HS-5 (cell line): ENCODE data around the gene CDK5R2.
A peak's percentile ranks its signal among the peaks of the same experiment; 100 is the strongest.

Experiments
- DNase-seq: peaks from one replicate; pipeline ENCODE4 v3.0.0-alpha.2; 2012; ENCODE audit warnings: low read depth

The CDK5R2 gene

GRCh38 chr2:218988164-218988563 is 28.7 kb downstream of the CDK5R2 start:
- DNase-seq, result no peak

DNA sequence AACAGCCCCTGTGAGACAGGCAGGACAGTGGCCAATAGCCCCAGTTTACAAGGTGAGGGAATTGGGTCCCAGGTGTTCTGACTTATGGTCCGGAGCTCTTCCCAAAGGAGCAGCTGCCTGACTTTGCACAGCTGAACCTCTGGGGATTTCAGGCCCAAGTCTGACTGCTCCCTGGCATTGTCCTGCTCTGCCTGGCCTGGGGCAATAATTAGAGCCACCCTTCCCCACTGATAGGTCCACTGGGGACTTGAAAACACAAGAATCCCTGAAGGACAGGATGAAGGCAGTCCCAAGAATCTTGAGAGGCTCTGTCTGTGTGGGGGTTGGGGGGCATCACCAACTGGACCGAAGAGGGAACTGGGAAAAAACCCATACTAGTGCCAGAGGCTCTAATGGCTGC is 29.2 kb downstream of the CDK5R2 start:
- no peak for DNase-seq

- no peak for DNase-seq
These were observed 30.6 kb downstream of the CDK5R2 start for GRCh38 chr2:218990052-218990451.

- no peak for DNase-seq
These were observed 31.1 kb downstream of the CDK5R2 start for GRCh38 chr2:218990612-218991011.

GRCh38 chr2:218991674-218992168 is 32.3 kb downstream of the CDK5R2 start:
- DNase-seq, result no peak

- DNase-seq, result no peak
These were observed 32.7 kb downstream of the CDK5R2 start for GRCh38 chr2:218992196-218992595.

- DNase-seq, result no peak
These were observed 33.4 kb downstream of the CDK5R2 start for GRCh38 chr2:218992703-218993344.

- DNase-seq, result no peak
These were observed 34.2 kb downstream of the CDK5R2 start, which contains the start of gene CRYBA2 for GRCh38 chr2:218993345-218994315. TSS of gene CRYBA2 (minus strand) at chr2:218993422. CDS start at chr2:218993176, 246 bp downstream.

DNA sequence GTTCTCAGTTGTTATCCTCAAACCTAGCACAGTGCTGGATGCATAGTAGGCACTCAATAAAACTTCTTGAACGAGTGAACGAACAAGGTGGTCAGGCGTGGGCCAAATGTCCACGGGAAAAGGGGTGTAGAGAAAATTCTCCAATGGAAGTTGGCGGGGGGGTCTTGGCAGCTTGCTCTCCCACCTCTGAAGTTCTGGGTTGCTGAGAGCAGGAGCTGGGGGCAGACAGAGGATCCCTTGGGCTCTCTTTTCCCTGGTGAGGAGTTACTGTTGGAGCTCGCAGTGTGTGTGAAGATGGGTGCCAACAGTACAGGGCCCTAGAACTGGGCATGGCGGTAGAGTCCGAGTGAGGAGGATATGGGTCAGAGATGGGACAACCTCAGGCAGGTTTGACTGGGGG is 36.1 kb downstream of the CDK5R2 start:
- DNase-seq, result no peak

- DNase-seq, result peak; percentile 41
These were observed 36.7 kb downstream of the CDK5R2 start for GRCh38 chr2:218995972-218996711.

DNA sequence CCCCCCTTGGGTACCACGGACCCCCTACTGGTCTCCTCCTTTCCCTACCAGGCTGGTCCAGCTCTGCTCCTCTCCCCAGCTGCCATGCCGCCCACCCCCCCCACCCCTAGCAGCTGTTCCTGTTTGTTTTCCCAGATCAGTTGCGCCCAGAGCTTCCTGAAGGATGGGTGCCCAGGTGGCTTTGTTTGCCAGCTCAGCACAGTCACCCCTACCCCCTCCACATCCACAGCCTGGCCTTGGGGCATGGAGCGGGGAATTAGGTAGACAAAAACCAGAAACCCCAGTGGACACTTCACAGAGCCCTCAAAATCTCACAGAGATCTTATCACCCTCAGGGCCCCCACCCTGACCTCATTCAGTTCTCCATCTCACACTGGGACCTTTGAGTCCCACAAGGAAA is 37.5 kb downstream of the CDK5R2 start:
- no peak for DNase-seq

GRCh38 chr2:218997731-218998130 is 38.3 kb downstream of the CDK5R2 start:
- no peak for DNase-seq

DNA sequence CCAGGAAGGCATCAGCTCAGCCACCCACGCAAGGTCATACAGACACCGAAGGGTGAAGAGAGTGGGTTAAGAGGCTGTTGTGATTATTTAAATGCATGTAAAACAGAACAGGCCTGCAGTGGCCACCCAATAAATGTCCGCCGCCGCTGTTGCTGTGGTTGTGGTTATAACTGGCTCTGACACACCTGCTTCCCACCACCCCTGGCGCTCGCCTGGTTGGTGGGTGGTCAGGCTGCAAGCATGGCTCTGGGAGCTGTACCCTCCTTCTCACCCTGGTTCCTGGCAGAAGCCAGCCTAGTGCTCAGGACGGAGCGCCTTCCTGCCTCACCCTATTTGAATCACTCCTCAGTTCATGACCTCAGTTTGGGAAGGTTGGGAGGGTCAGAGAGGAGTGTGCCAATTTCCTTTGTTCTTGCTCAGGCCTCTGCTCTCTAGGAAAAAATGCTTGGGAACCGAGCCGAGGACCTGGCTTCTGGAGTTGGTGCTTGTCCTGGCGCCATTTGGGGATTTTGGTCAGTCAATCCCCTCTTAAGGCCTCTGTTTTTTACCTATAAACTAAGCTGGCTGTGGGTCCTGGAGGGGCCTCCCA is 39.0 kb downstream of the CDK5R2 start:
- DNase-seq, result no peak

DNA sequence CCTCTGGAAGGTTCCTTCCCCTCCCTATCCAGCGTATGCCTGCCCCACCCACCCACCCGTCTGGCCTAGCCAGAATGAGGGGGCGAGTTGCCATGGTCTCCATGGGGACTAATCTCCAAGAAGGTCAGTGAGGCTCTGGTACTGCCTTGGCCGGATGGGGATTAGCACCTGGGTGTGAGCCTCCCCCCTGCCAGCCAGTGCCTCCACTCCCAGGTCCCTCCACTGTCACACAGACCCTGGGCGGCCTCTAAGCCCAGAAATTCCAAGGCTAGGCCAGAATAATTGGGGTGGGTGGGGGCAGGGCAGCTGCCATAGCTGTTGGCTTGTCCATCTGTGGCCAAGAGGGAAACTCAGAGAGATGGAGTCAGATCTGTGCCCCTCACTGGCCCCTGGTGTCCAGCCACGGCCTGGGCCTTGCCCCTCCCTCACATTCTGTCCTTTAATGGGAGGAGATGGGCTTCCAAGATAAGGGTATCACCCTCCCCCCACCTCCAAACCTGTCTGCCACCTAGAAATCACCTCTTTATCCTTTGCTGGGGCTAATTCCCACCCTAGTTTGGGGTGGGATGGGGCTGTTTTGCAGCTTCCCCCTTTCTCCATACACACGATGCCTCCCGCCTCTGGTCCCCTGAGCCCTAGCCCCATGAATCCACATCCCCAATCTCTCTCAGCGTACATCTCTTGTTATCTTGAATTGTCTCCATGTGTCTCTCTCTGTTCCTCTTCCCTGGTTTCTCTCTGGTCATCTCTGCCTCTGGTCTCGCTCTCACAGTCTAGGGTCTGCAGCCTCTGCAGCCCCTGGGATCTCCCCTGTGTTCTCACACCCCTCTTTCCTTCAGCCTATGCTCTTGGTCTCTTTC is 39.8 kb downstream of the CDK5R2 start:
- no peak for DNase-seq

DNA sequence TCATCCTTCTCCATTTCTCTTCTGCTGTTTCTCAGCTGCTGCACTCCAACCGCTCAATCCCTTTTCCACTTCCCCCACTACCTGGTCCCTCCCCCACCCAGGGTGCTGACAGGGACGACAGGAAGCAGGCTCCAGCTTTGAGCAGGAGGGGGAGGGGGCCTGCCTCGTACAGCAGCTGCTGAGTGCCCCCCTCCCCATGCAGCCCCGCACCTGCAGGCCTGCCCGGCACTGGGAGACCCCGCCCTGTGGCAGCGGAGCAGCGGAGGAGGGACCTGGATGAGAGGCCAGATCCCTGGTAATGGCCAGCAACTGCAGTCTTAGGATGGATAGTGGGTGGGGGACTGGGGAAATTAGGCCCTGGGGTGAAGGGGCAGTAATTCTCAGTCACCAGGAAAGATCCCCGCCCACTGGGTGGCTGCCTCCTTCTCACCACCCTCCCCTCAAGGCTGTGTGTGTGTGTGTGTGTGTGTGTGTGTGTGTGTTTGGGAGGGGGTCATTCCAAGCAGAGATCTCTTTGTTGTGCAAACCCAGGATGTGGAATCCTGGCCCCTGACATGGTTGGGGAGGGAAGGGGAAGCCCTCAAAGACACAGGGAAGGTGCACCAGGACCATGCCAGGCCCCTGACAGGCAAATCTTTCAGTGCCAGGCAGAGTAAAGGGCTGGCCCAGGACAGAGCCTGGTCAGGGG is 40.6 kb downstream of the CDK5R2 start:
- DNase-seq, result no peak

- DNase-seq, result no peak
These were observed 41.1 kb downstream of the CDK5R2 start for GRCh38 chr2:219000569-219000960.

DNA sequence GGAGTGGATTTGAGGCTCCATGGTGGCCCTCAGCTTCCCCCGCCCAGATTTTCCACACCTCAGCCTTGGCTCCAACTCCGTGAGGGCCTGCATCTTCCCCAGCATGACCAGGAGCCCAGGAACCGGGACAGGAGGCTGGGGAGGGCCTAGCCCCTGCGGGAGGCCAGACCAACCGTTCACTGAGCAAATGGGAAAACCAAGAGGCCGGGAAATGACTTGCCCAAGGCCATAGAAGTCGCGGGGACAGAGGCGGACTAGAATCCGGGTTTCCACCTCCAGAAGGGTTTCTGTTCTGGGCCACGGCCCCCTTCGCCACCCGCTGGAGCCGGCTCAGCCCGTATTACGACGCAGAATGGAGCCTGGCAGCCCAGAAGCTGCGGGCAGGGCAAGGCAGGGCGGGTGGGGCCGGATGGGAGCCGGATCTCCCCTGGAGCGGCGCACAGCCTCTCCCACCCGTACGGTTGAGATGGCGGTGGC is 41.7 kb downstream of the CDK5R2 start:
- DNase-seq, result no peak

DNA sequence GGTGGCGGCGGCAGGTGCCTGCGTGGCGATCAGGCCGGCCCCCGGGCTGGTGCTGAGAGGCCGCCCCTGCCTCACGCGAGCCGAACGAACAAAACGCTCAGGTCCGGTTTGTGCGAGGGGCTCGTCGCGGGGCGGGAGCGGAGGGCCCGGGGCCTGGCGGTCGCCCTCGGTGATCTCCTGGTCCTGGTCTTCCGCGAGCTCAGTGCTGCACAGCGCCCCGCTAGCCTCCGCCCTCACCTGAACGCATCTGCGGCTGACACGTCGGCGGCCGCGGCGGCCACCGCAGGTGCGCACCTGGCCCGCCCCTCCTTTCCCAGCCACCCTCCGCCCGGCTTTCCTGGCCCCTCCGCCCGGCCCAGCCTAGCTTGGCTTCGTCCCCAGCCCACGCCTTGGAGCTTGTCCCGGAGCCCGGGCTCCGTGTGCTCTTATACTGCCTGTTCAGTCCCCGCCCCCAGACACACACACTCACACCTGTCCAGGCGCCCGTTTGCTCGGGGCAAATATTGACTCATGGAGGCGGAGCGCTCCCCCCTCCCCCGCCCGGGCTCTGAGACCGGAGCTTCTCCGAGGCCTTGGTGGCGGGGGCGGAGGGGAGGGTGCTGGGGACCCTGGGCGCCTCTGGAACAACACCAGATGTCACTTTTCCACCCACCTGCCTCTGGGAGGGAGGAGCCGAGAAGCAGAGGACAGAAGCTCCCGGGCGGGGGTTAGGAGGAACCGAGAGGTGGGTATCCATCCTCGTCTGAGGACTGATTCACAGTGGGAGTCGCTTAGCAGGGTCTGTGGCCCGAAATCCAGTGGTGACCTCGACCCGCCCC is 42.3 kb downstream of the CDK5R2 start:
- DNase-seq, result no peak
